Activated T-cell treated with anti-CD3 and anti-CD28 coated beads, Interleukin-2, amount 50 U/mL, for 24 hours (primary cell): ENCODE results near the gene BRCA2.

Experiments
- DNase-seq: peaks from one replicate; pipeline ENCODE4 v3.0.0-alpha.2; 2020
- H3K27ac Mint-ChIP-seq: 2 replicates; pipeline ENCODE4 v1.8.0; 2020; ENCODE audit warnings: mild to moderate bottlenecking, mixed read lengths
- H3K27me3 Mint-ChIP-seq: 2 replicates; pipeline ENCODE4 v1.8.0; 2020; ENCODE audit warnings: mixed read lengths
- H3K36me3 Mint-ChIP-seq: 2 replicates; pipeline ENCODE4 v1.8.0; 2020; ENCODE audit warnings: low read depth, mixed read lengths
- H3K4me1 Mint-ChIP-seq: 2 replicates; pipeline ENCODE4 v1.8.0; 2020; ENCODE audit warnings: low read depth, mixed read lengths
- H3K4me3 Mint-ChIP-seq: 2 replicates; pipeline ENCODE4 v1.8.0; 2020; ENCODE audit warnings: mild to moderate bottlenecking, moderate library complexity, mixed read lengths
- H3K9me3 Mint-ChIP-seq: 2 replicates; pipeline ENCODE4 v1.8.0; 2020; ENCODE audit warnings: mixed read lengths

The BRCA2 gene

GRCh38 chr13:32425158-32425557 lies 109.8 kb downstream of the BRCA2 start:
- peaks cover 44% of the 10 kb centered on the region for H3K4me1 Mint-ChIP-seq
- DNase-seq = no peak
- peaks cover under 1% of the 10 kb centered on the region for H3K9me3 Mint-ChIP-seq
- H3K36me3 Mint-ChIP-seq = peaks cover 60% of the 10 kb centered on the region
- peak overlapping the region; percentile 86 for H3K4me3 Mint-ChIP-seq
- peak overlapping the region; percentile 56 for H3K27ac Mint-ChIP-seq
- no peaks in the 10 kb centered on the region for H3K27me3 Mint-ChIP-seq

GRCh38 chr13:32426191-32426989 lies 111.1 kb downstream of the BRCA2 start:
- Mint-ChIP-seq H3K27ac (peak overlapping the region; percentile 95), H3K27me3 (no peaks in the 10 kb centered on the region), H3K4me3 (peak overlapping the region; percentile 86), H3K4me1 (peaks cover 45% of the 10 kb centered on the region), H3K36me3 (peaks cover 51% of the 10 kb centered on the region), H3K9me3 (no peaks in the 10 kb centered on the region)
- DNase-seq = peak; percentile 68

GRCh38 chr13:32426990-32427851 lies 111.9 kb downstream of the BRCA2 start:
- peaks cover 45% of the 10 kb centered on the region for H3K36me3 Mint-ChIP-seq
- H3K27me3 Mint-ChIP-seq = no peaks in the 10 kb centered on the region
- peak overlapping the region; percentile 86 for H3K4me3 Mint-ChIP-seq
- peak overlapping the region; percentile 95 for H3K27ac Mint-ChIP-seq
- no peaks in the 10 kb centered on the region for H3K9me3 Mint-ChIP-seq
- peak; percentile 75 for DNase-seq
- H3K4me1 Mint-ChIP-seq = peaks cover 45% of the 10 kb centered on the region

DNA sequence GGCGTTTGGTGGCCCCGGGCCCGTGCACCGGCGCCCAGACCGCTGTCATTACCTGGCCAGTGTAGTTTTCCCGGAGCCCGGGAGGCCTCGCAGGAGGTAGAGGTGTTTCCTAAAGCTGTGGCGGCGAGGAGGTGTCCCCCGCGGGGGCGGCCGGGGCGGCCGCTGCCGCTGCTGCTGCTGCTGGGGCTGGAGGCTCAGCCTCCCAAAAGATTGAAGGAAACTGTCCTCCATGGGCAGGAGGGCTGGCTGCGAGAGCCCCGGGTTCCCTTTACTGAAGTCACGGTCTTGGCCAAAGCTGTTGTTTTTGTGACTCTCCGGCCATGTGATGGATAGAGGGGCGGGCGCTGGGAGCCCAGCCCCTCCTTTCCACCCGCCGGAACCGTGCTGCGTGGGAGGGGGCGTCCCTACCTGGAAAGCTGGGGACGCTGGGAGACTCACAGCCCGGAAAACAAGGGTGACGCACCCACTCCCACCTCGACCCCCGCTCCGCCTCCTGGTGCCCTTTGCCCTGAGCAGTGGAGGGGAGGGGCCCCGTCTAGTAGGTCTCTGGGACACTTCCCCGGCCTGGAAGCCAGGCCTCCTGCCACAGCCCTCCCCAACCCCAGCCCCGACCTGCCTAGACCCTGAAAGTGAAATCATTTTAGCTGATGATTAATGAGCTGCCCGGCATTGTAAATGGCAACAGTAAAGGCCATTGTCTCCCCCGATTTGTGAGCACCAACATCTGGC lies 112.7 kb downstream of the BRCA2 start, which contains the start of gene N4BP2L1:
TSS of gene N4BP2L1 (minus strand) at position 279 of the 729 bp plus-strand sequence. CDS start at position 231, 48 bp downstream.
- no peaks in the 10 kb centered on the region for H3K27me3 Mint-ChIP-seq
- H3K27ac Mint-ChIP-seq = peak within 1 kb of the TSS; percentile 96

DNA sequence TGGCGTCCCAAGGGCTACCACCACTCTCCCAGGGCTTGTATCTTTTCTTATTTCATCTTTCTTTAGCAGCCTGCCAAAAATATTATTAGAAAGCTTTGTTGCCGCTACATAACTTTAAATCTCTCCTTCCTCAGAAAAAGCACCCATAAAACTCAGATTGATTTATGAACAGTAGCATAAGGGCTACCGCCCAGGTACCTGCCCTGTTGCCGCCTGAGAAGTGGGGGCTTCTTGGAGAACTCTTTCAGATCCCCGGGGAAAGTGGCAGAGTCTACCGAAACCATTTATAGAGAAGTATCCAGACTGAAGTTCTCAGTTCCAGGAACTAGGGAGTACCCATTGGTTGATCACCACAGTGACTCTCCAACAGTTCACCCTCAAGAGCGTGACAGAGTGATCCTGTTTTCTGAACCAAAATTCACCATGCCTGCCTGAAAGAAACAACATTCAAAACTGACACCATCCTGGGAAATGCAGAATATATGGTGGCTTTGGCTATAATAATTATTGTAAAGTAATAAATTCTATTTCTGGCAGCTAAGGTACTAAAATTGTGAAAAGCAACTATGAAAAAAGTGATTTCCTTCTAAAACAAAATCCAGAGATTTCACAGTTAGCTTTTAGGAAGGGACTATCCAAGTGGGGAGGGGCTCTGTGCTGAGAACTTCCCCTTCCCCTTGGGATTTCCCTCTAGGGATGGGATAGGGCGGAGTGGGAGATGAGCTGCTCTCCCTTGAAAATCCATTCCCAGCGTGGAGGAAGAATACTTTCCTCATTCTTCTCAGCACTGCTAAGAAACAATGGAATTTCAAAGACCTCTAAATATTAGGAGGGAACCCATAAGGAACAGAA lies 113.5 kb downstream of the BRCA2 start:
- peak overlapping the region; percentile 83 for H3K4me3 Mint-ChIP-seq

More for the DNA sequence above, 112.7 kb downstream of the BRCA2 start, which contains the start of gene N4BP2L1:
- DNase-seq = peak; percentile 87
- Mint-ChIP-seq H3K4me1 (peaks cover 43% of the 10 kb centered on the region), H3K4me3 (peak within 1 kb of the TSS; percentile 86), H3K36me3 (peaks cover 40% of the 10 kb centered on the region), H3K9me3 (no peaks in the 10 kb centered on the region)

GRCh38 chr13:32429433-32429909 lies 114.2 kb downstream of the BRCA2 start:
- DNase-seq = no peak
- no peaks in the 10 kb centered on the region for H3K9me3 Mint-ChIP-seq
- no peaks in the 10 kb centered on the region for H3K27me3 Mint-ChIP-seq
- H3K36me3 Mint-ChIP-seq = peaks cover 29% of the 10 kb centered on the region
- peaks cover 32% of the 10 kb centered on the region for H3K4me1 Mint-ChIP-seq
- H3K27ac Mint-ChIP-seq = no peak overlapping the region
- H3K4me3 Mint-ChIP-seq = no peak overlapping the region

More for the DNA sequence above, 113.5 kb downstream of the BRCA2 start:
- Mint-ChIP-seq H3K4me1 (peaks cover 37% of the 10 kb centered on the region), H3K9me3 (no peaks in the 10 kb centered on the region), H3K27ac (peak overlapping the region; percentile 96), H3K36me3 (peaks cover 35% of the 10 kb centered on the region), H3K27me3 (no peaks in the 10 kb centered on the region)
- DNase-seq = no peak

- H3K4me3 Mint-ChIP-seq = no peak overlapping the region
- H3K4me1 Mint-ChIP-seq = peaks cover 29% of the 10 kb centered on the region
- peaks cover 26% of the 10 kb centered on the region for H3K36me3 Mint-ChIP-seq
- H3K27ac Mint-ChIP-seq = no peak overlapping the region
- H3K9me3 Mint-ChIP-seq = no peaks in the 10 kb centered on the region
- no peak for DNase-seq
- H3K27me3 Mint-ChIP-seq = no peaks in the 10 kb centered on the region
Measured at GRCh38 chr13:32430018-32430747, 114.9 kb downstream of the BRCA2 start.

DNA sequence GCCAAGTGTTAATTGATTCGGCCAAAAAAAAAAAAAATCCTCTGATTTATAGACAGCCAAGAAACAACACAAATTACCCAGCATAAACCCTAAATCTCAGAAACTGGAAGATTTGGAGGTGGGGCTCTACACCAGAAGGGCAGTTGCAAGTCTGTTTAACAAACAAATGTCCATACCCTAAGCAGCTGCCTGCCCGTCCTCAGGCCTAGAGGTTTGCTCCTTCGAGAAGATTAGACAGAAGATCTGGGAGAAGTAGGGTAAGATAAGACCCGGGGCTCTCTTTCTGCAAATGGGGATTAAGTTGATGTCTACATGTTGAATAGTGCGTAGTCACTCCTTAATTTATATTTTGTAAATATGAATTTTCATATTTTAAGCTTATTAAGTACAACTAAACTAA lies 116.1 kb downstream of the BRCA2 start:
- no peaks in the 10 kb centered on the region for H3K27me3 Mint-ChIP-seq
- H3K9me3 Mint-ChIP-seq = no peaks in the 10 kb centered on the region
- H3K4me3 Mint-ChIP-seq = no peak overlapping the region
- H3K36me3 Mint-ChIP-seq = peaks cover 24% of the 10 kb centered on the region
- no peak for DNase-seq
- peaks cover 19% of the 10 kb centered on the region for H3K4me1 Mint-ChIP-seq
- no peak overlapping the region for H3K27ac Mint-ChIP-seq

GRCh38 chr13:32432856-32433255 lies 117.5 kb downstream of the BRCA2 start:
- H3K9me3 Mint-ChIP-seq = no peaks in the 10 kb centered on the region
- peaks cover 15% of the 10 kb centered on the region for H3K4me1 Mint-ChIP-seq
- peaks cover 21% of the 10 kb centered on the region for H3K36me3 Mint-ChIP-seq
- DNase-seq = no peak
- H3K27me3 Mint-ChIP-seq = no peaks in the 10 kb centered on the region
- H3K27ac Mint-ChIP-seq = no peak overlapping the region
- no peak overlapping the region for H3K4me3 Mint-ChIP-seq

- DNase-seq = no peak
- Mint-ChIP-seq H3K36me3 (peaks cover 16% of the 10 kb centered on the region), H3K9me3 (no peaks in the 10 kb centered on the region), H3K27me3 (no peaks in the 10 kb centered on the region), H3K4me1 (peaks cover 4% of the 10 kb centered on the region), H3K27ac (no peak overlapping the region), H3K4me3 (no peak overlapping the region)
Measured at GRCh38 chr13:32438871-32439270, 123.6 kb downstream of the BRCA2 start.

DNA sequence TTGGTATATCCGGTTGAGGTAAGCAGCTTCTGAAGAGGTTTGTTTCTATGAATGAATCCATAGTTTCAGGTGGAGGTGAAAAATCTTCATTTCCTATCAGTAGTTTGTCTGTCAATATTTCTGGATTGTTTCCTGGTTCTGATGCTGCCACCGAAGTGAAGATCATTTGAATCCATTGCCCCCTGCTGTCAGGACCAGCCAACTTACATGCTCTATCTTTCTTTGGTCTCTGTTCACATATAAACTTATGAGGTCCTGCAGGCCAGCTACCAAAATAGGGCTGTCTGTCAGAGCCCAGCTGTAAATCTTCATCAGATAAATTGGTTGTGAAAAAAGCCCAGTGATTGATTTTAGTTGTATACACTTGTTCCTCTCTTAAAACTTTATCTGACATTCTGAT lies 127.8 kb downstream of the BRCA2 start:
- no peaks in the 10 kb centered on the region for H3K27me3 Mint-ChIP-seq
- H3K9me3 Mint-ChIP-seq = no peaks in the 10 kb centered on the region
- DNase-seq = no peak
- H3K4me1 Mint-ChIP-seq = peaks cover 7% of the 10 kb centered on the region
- no peak overlapping the region for H3K27ac Mint-ChIP-seq
- no peak overlapping the region for H3K4me3 Mint-ChIP-seq
- peaks cover 2% of the 10 kb centered on the region for H3K36me3 Mint-ChIP-seq

DNA sequence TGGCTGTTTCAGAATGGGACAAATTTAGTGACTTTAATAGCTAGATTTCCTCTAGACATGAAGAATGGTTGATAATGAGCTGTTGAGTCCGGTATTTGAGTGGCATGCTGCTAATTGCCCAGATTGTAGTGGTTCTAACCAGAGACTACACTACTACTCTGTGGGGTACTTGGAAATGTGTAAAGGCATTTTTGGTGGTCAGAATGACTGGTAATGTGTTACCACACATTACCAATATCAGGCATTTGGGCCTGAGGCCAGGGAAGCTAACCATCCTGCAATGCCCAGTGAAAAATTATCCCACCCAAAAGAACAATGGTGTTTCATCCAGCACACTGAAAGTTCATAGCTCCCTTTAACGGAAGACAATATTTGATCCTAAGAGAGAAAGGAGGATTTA lies 130.2 kb downstream of the BRCA2 start:
- Mint-ChIP-seq H3K27ac (no peak overlapping the region), H3K27me3 (no peaks in the 10 kb centered on the region), H3K36me3 (peaks cover 2% of the 10 kb centered on the region), H3K9me3 (no peaks in the 10 kb centered on the region), H3K4me1 (peaks cover 15% of the 10 kb centered on the region), H3K4me3 (no peak overlapping the region)
- no peak for DNase-seq

DNA sequence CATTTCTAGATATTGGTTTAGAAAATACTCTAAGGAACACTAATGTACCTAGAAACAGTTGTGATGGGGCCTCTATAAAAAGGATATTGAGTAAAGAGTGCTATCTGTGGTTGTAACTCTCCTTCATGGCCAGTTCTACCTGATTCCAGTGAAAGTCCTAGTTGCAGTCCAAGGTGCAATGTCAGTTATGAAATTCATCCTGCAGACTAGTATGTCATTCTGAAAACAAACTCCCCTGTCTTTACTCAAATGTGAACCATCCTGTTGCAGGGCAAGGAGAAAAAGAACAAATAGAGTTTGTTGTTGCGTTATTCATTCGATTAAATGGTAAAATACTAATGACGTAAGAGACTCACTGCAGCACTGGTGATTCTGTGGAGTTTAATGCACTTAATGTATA lies 130.9 kb downstream of the BRCA2 start:
- DNase-seq = no peak
- no peaks in the 10 kb centered on the region for H3K9me3 Mint-ChIP-seq
- peaks cover 15% of the 10 kb centered on the region for H3K4me1 Mint-ChIP-seq
- no peak overlapping the region for H3K4me3 Mint-ChIP-seq
- peaks cover 4% of the 10 kb centered on the region for H3K36me3 Mint-ChIP-seq
- H3K27ac Mint-ChIP-seq = no peak overlapping the region
- H3K27me3 Mint-ChIP-seq = no peaks in the 10 kb centered on the region
